ENCODE results near the gene NDUFA6.

DNA sequence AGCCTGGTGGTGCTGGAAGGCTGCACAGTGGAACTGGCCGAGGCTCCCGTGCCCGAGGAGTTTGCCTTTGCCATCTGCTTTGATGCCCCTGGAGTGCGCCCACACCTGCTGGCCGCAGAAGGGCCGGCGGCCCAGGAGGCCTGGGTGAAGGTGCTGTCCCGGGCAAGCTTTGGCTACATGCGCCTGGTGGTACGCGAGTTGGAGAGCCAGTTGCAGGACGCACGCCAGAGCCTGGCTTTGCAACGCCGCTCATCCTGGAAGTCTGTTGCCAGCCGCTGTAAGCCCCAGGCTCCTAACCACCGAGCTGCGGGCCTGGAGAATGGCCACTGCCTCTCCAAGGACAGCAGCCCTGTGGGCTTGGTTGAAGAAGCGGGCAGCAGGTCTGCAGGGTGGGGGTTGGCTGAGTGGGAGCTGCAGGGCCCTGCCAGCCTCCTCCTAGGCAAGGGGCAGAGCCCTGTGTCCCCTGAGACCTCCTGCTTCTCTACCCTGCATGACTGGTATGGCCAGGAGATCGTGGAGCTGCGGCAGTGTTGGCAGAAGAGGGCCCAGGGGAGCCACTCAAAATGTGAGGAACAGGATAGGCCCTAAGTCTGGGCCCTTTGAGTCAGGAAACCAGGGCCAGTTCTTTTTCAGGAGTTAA, 13.0 kb downstream of the NDUFA6 start:
- TF ChIP-seq, protein P1, sequence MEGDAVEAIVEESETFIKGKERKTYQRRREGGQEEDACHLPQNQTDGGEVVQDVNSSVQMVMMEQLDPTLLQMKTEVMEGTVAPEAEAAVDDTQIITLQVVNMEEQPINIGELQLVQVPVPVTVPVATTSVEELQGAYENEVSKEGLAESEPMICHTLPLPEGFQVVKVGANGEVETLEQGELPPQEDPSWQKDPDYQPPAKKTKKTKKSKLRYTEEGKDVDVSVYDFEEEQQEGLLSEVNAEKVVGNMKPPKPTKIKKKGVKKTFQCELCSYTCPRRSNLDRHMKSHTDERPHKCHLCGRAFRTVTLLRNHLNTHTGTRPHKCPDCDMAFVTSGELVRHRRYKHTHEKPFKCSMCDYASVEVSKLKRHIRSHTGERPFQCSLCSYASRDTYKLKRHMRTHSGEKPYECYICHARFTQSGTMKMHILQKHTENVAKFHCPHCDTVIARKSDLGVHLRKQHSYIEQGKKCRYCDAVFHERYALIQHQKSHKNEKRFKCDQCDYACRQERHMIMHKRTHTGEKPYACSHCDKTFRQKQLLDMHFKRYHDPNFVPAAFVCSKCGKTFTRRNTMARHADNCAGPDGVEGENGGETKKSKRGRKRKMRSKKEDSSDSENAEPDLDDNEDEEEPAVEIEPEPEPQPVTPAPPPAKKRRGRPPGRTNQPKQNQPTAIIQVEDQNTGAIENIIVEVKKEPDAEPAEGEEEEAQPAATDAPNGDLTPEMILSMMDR (conservative IDR thresholded peaks at IDR 0.05; ENCODE audit: low read depth, low read length), result no peak
- no peak for TF ChIP-seq EZH2 (IDR thresholded peaks at IDR 0.05; ENCODE audit: low read length, unreplicated experiment)

All from PC-3 (cell line).